ENCODE data around the gene NUMB.

- TF ChIP-seq POLR2A (IDR thresholded peaks at IDR 0.05; ENCODE audit: low read length) (no peak), GATA1 (IDR thresholded peaks at IDR 0.05; ENCODE audit: low read depth, low read length) (no peak)
Measured at GRCh38 chr14:73465823-73466532, 7.6 kb upstream of the NUMB start.

Measured in erythroblast (primary cell).